T-helper 1 cell treated with Interleukin-12 subunit alpha and Interleukin-12 subunit beta and Interleukin-4 antibody, amounts not matched to agents 30 ng/mL and 1 ng/mL, for 36 hours (primary cell): ENCODE results near the gene TMEM269. TPM values are rescaled to one million over a fixed set of nuclear protein-coding genes. Genes with fewer than 3 reads are reported as not detected.

Experiments used
- intact Hi-C: fragments of 100-400 bp; cut with micrococcal nuclease; formaldehyde crosslinking; loops from one replicate; pipeline ENCODE4 v1.15.1; 2024
- total RNA-seq: library from RNA; stranded (reverse); gene quantifications from 2 replicates; pipeline ENCODE4 v1.2.3, GENCODE V29; 2022

TMEM269 gene
- total RNA-seq, 1 donor from 2014 or later: 0.32 TPM

DNA sequence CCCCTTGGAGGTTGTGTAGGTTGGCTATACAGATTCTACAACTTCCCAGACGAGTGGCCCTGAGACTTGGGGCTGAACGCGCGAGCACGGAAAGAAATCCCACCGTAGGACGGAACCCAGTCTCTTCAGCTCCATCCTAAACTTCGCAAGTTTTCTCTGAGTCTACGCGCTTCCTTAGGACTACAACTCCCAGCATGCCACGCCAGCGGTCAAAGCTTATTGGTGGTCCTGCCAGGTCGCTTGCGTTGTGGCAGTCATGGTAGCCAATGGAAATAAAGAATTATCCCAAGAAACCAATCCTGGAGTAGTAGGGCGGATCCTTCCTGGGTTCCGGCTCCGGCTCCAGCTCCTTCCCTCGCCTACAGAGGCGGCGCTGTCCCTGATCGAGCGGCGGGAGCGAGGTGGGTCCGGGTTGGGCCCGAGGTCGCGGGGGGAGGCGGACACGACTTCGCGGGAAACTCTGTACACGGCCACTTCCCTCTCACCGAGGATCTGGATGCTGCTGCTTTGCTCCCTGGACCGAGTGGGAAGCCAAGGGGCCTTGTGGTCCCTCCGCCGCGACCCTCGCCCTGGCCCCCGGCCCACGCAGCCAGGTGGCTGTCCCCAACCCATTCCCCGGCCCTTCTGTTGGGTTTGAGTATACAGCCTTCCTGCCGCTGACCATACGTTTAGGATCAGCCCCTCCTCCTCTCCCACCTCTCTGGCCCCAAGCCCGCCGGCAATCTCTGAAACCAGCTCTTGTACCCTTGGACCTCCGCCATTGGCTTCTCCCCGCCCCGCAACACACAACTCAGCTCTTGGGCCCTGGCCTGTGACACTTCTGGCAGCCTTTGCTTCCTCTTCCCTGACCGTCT is 61.7 kb downstream of the TMEM269 start, which contains the start of gene ZNF691:
TSS of gene ZNF691 (plus strand) at position 357 of the 854 bp plus-strand sequence. CDS start 3,046 bp downstream, outside the sequence.
- intact Hi-C loops: loop anchor here (1.0 to 2.0 kb wide), 10 partner anchors 29 to 1100 kb away; partner anchors contain the start of genes C1orf50, CCDC30, CDC20 and CFAP57

DNA sequence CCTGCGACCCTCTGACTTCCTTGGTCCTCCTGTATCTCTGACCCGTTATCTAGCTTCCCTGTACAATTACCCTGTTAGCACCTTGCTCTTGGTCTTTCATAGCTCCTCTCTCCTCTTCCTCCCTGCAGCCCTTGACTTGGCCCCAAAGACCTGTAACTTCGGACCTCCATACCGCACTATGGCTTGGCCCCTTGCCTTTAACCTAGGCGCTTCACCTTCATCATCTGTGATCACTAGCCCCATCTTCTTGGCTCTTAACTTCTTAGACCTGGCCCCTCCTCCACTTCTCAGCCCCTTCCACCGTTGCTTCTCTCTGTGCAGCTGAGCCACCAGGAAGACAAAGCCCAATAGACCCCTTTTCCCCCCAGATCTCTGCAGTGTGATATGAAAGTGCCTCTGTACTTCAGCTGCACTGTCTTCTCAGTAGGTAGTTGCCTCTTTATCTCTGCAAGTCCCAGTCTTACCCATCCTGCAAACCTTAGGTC is 62.4 kb downstream of the TMEM269 start:
- intact Hi-C loops: loop anchor here (2.0 kb wide), 1 partner anchor 1100 kb away; the partner anchor contains the start of gene IPO13

DNA sequence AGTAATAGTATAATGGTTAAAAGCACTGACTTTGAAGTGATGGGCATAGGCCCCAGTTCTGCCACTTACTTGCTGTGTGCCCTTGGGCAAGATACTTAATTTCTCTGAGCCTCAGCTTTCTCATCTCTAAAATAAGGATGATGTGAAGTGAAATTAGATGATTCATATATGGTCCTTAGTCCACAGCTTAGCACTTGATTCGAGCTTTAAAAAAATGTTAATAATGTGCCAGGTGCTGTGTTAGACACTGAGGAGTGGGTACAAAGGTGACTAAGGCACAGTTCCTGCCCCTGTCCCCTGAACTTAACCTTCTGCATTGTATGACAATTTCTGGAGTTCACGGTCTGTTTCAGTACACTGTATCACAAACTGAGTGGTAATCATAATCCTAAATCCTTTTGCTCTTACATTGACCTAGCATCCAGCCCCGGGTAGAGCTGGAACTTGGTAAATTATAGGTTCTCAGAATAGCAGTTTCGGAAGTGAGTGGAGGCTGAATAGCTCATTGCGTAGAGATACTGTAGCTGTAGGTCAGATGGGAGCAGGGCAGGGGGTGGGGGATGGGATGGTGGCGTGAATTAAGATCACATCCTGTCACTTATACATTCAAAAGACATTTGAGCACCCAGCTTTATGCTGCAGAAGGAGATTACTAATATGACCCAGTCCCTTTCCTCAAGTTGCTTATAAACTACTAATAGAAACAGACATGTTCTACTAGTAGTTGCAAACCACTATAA is 63.1 kb downstream of the TMEM269 start:
- intact Hi-C loops: loop anchor here (2.0 kb wide), 1 partner anchor 1099 kb away; the partner anchor contains the start of gene IPO13

DNA sequence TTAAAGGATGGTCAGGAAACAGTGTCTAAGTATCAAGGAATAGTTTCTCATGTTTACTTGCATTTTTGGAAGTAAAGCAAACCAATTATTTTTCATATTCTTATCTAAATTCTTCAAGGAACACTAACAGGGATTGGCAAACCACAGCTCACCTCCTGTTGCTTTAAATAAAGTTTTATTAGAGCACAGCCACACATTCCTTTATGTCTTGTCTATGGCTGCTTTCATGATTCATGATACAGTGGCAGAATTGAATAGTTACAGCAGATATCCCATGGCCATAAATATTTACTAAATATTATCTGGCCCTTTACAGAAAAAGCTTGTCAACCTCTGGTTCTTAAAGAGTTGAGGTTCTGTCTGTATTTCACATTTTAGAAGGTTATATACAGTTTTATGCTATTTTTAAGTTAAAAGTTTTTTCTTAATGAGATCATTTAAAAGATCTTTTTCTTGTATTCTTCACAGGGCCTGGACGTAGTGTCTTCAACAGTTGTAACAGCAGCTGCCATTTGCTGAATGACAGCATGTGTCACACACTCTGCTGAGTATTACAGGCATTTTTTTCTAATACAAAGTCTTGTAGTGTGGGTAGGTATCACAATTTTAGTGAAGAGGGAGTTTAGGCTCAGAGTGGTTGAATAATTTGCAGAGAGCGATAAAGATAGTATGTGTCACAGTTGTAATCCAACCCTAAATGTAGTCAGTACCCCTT is 64.2 kb downstream of the TMEM269 start:
- intact Hi-C loops: no loop called here

- intact Hi-C loops: no loop called here
Observed at GRCh38 chr1:42849944-42850343, 65.2 kb downstream of the TMEM269 start.

Other genes with a start within 250 kb of the TMEM269 start
- 80.9 and 92.3 TPM in 2 replicates for gene PPIH, start 126.6 kb upstream of the TMEM269 start, total RNA-seq
- 452 and 461 TPM in 2 replicates for gene YBX1, start 102.6 kb upstream of the TMEM269 start, total RNA-seq
- gene CLDN19, start 44.8 kb upstream of the TMEM269 start, total RNA-seq: not detected in 2 replicates
- gene P3H1, start 18.0 kb upstream of the TMEM269 start, total RNA-seq: 38.1 and 47.1 TPM in 2 replicates
- gene C1orf50, start 17.7 kb upstream of the TMEM269 start, total RNA-seq: 7.2 and 7.3 TPM in 2 replicates
- gene ERMAP, start 32.1 kb downstream of the TMEM269 start, total RNA-seq: 5.8 and 6.3 TPM in 2 replicates
- 12.0 TPM in 2 replicates for gene SVBP, start 32.4 kb downstream of the TMEM269 start, total RNA-seq
- gene ZNF691, start 61.6 kb downstream of the TMEM269 start, total RNA-seq: 10.3 and 11.6 TPM in 2 replicates
- 100 and 103 TPM in 2 replicates for gene SLC2A1, start 173.9 kb downstream of the TMEM269 start, total RNA-seq